22Rv1 (cell line): ENCODE data around the gene SLC30A10.
"Not testable (repeated sequence)": the region's sequence is repeated elsewhere in the genome, so short reads cannot be mapped to it uniquely, and the experiment has no call there.

Experiments
- H3K27ac ChIP-seq: fragments of 450-650 bp; 2 replicates; pipeline ENCODE4 v1.5.1; 2017
- ZFX ChIP-seq: fragments of 450-650 bp; IDR thresholded peaks from 2 replicates; pipeline ENCODE4 v1.6.1; 2017; ENCODE audit warnings: antibody characterized with exemption, borderline replicate concordance
- TF ChIP-seq, protein P1 (sequence below): fragments of 450-650 bp; IDR thresholded peaks from 2 replicates; pipeline ENCODE4 v1.5.1; 2017; ENCODE audit warnings: mild to moderate bottlenecking

The SLC30A10 gene

DNA sequence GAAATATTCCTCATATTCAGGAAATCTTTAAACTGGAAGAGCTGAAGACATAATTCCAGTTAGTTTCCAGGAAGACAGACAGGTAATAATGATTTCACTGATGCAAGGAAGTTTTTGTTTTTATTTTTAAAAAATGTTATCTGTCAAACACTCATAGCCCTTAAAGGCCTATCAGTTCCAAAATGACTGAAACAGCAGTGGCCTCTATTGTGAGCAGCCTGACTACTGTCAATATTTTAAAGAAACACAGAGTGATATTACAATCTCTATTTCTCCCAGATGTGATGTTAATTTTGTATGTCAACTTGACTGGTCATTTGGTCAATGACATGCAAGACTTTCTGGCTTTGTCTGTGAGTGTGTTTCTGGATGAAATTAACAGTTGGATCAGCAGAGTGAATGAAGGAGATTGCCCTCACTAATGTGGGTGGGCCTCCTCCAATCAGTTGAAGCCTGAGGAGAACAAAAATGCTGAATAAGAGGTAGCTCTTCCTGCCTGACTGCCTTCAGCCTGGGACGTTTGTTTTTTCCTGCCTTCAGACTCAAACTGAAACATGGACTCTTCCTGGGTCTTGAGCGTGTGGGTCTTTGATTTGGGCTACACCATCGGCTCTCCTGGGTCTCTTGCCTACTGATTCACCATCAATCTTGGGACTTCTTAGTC lies 31.3 kb upstream of the SLC30A10 start:
- TF ChIP-seq, protein P1, sequence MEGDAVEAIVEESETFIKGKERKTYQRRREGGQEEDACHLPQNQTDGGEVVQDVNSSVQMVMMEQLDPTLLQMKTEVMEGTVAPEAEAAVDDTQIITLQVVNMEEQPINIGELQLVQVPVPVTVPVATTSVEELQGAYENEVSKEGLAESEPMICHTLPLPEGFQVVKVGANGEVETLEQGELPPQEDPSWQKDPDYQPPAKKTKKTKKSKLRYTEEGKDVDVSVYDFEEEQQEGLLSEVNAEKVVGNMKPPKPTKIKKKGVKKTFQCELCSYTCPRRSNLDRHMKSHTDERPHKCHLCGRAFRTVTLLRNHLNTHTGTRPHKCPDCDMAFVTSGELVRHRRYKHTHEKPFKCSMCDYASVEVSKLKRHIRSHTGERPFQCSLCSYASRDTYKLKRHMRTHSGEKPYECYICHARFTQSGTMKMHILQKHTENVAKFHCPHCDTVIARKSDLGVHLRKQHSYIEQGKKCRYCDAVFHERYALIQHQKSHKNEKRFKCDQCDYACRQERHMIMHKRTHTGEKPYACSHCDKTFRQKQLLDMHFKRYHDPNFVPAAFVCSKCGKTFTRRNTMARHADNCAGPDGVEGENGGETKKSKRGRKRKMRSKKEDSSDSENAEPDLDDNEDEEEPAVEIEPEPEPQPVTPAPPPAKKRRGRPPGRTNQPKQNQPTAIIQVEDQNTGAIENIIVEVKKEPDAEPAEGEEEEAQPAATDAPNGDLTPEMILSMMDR: no peak
- TF ChIP-seq ZFX: no peak
- peak overlapping the region; percentile 78 for H3K27ac ChIP-seq

- H3K27ac ChIP-seq: peak overlapping the region; percentile 78
- TF ChIP-seq, protein P1: peak; percentile 18
- no peak for TF ChIP-seq ZFX
These were observed 30.6 kb upstream of the SLC30A10 start for GRCh38 chr1:219958875-219959417.

GRCh38 chr1:219954736-219955421 lies 26.5 kb upstream of the SLC30A10 start:
- TF ChIP-seq, protein P1: no peak
- no peak for TF ChIP-seq ZFX
- H3K27ac ChIP-seq: no peak overlapping the region

GRCh38 chr1:219954052-219954451 lies 25.7 kb upstream of the SLC30A10 start:
- TF ChIP-seq ZFX: no peak
- TF ChIP-seq, protein P1: no peak
- no peak overlapping the region for H3K27ac ChIP-seq

GRCh38 chr1:219952361-219952760 lies 24.0 kb upstream of the SLC30A10 start:
- TF ChIP-seq ZFX: no peak
- no peak overlapping the region for H3K27ac ChIP-seq

DNA sequence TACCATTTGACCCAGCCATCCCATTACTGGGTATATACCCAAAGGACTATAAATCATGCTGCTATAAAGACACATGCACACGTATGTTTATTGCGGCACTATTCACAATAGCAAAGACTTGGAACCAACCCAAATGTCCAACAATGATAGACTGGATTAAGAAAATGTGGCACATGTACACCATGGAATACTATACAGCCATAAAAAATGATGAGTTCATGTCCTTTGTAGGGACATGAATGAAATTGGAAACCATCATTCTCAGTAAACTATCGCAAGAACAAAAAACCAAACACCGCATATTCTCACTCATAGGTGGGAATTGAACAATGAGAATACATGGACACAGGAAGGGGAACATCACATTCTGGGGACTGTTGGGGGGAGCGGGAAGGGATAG lies 20.9 kb upstream of the SLC30A10 start:
- H3K27ac ChIP-seq: not testable (repeated sequence)

DNA sequence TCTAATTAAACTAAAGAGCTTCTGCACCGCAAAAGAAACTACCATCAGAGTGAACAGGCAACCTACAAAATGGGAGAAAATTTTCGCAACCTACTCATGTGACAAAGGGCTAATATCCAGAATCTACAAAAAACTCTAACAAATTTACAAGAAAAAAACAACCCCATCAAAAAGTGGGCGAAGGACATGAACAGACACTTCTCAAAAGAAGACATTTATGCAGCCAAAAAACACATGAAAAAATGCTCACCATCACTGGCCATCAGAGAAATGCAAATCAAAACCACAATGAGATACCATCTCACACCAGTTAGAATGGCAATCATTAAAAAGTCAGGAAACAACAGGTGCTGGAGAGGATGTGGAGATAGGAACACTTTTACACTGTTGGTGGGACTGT lies 20.4 kb upstream of the SLC30A10 start:
- not testable (repeated sequence) for H3K27ac ChIP-seq

GRCh38 chr1:219945795-219946194 lies 17.4 kb upstream of the SLC30A10 start:
- TF ChIP-seq, protein P1: no peak
- TF ChIP-seq ZFX: no peak

More at GRCh38 chr1:219945795-219946194, 17.4 kb upstream of the SLC30A10 start:
- no peak overlapping the region for H3K27ac ChIP-seq
